SK-N-SH treated with all-trans-retinoic acid at 6 μM for 48 hours (cell line): ENCODE data around the gene RPL12.

Source experiments
- ATAC-seq: fragments of 200-7000 bp; cut with Tn5 transposase; 3 replicates; pipeline ENCODE4 v1.9.1; 2020; ENCODE audit warnings: mild to moderate bottlenecking, moderate library complexity
- ARNTL ChIP-seq: fragments of 450-650 bp; formaldehyde crosslinking; IDR thresholded peaks from 2 replicates; pipeline ENCODE4 v1.5.0; 2020; ENCODE audit warnings: low read depth, mild to moderate bottlenecking, moderate library complexity, borderline replicate concordance
- BACH2 ChIP-seq: fragments of 250-450 bp; sonication (Bioruptor Pico); IDR thresholded peaks from 2 replicates; pipeline ENCODE4 v1.9.0; 2021; ENCODE audit warnings: mild to moderate bottlenecking, borderline replicate concordance
- CREB5 ChIP-seq: fragments of 250-450 bp; sonication (Bioruptor Pico); IDR thresholded peaks from 2 replicates; pipeline ENCODE4 v1.5.1; 2020; ENCODE audit warnings: low read depth, mild to moderate bottlenecking, moderate library complexity
- CSDC2 ChIP-seq: fragments of 250-450 bp; sonication (Bioruptor Pico); IDR thresholded peaks from 2 replicates; pipeline ENCODE4 v1.5.0; 2020; ENCODE audit warnings: mild to moderate bottlenecking, moderate library complexity
- CSRNP3 ChIP-seq: fragments of 250-450 bp; sonication (Bioruptor Pico); IDR thresholded peaks from 2 replicates; pipeline ENCODE4 v1.5.1; 2021; ENCODE audit warnings: mild to moderate bottlenecking, moderate library complexity
- GLIS3 ChIP-seq: fragments of 250-450 bp; sonication (Bioruptor Pico); IDR thresholded peaks from 2 replicates; pipeline ENCODE4 v1.5.0; 2020; ENCODE audit warnings: mild to moderate bottlenecking, moderate library complexity
- ISL1 ChIP-seq: fragments of 250-450 bp; sonication (Bioruptor Pico); IDR thresholded peaks from 2 replicates; pipeline ENCODE4 v2.1.2; 2022; ENCODE audit warnings: mild to moderate bottlenecking, moderate library complexity
- PATZ1 ChIP-seq: fragments of 250-450 bp; sonication (Bioruptor Pico); IDR thresholded peaks from 2 replicates; pipeline ENCODE4 v1.8.0; 2020; ENCODE audit warnings: mild to moderate bottlenecking, moderate library complexity, borderline replicate concordance
- POU6F1 ChIP-seq: fragments of 250-450 bp; sonication (Bioruptor Pico); IDR thresholded peaks from 2 replicates; pipeline ENCODE4 v1.8.0; 2021; ENCODE audit warnings: low read depth, mild to moderate bottlenecking, moderate library complexity, borderline replicate concordance
- PPARA ChIP-seq: fragments of 250-450 bp; sonication (Bioruptor Pico); IDR thresholded peaks from 2 replicates; pipeline ENCODE4 v1.5.0; 2020; ENCODE audit warnings: mild to moderate bottlenecking, borderline replicate concordance
- RARB ChIP-seq: fragments of 250-450 bp; sonication (Bioruptor Pico); IDR thresholded peaks from 2 replicates; pipeline ENCODE4 v1.8.0; 2021; ENCODE audit warnings: mild to moderate bottlenecking, moderate library complexity
- SNAI2 ChIP-seq: fragments of 250-450 bp; sonication (Bioruptor Pico); IDR thresholded peaks from 2 replicates; pipeline ENCODE4 v1.5.0; 2020; ENCODE audit warnings: mild to moderate bottlenecking, moderate library complexity
- TCF4 ChIP-seq: fragments of 250-450 bp; sonication (Bioruptor Pico); IDR thresholded peaks from 2 replicates; pipeline ENCODE4 v1.8.0; 2021; ENCODE audit warnings: mild to moderate bottlenecking, moderate library complexity, borderline replicate concordance
- TOX ChIP-seq: fragments of 250-450 bp; sonication (Bioruptor Pico); IDR thresholded peaks from 2 replicates; pipeline ENCODE4 v1.8.0; 2021; ENCODE audit warnings: mild to moderate bottlenecking, moderate library complexity, borderline replicate concordance
- TSHZ2 ChIP-seq: fragments of 250-450 bp; sonication (Bioruptor Pico); IDR thresholded peaks from 2 replicates; pipeline ENCODE4 v1.5.0; 2020; ENCODE audit warnings: mild to moderate bottlenecking, moderate library complexity
- ZC3H10 ChIP-seq: fragments of 250-450 bp; sonication (Bioruptor Pico); IDR thresholded peaks from 2 replicates; pipeline ENCODE4 v1.5.1; 2021; ENCODE audit warnings: mild to moderate bottlenecking, moderate library complexity
- ZFP3 ChIP-seq: fragments of 250-450 bp; sonication (Bioruptor Pico); IDR thresholded peaks from 2 replicates; pipeline ENCODE4 v1.5.0; 2020; ENCODE audit warnings: mild to moderate bottlenecking, moderate library complexity
- ZFP30 ChIP-seq: fragments of 450-650 bp; formaldehyde crosslinking; IDR thresholded peaks from 2 replicates; pipeline ENCODE4 v1.5.0; 2022; ENCODE audit warnings: mild to moderate bottlenecking, moderate library complexity
- ZNF565 ChIP-seq: fragments of 450-650 bp; formaldehyde crosslinking; conservative IDR thresholded peaks from 2 replicates; pipeline ENCODE4 v1.5.0; 2020; ENCODE audit warnings: low read depth, mild to moderate bottlenecking, moderate library complexity
- ZNF70 ChIP-seq: fragments of 450-650 bp; formaldehyde crosslinking; IDR thresholded peaks from 2 replicates; pipeline ENCODE4 v1.5.0; 2020; ENCODE audit warnings: mild to moderate bottlenecking, moderate library complexity
- ZNF8 ChIP-seq: fragments of 450-650 bp; formaldehyde crosslinking; IDR thresholded peaks from 2 replicates; pipeline ENCODE4 v1.5.0; 2020; ENCODE audit warnings: mild to moderate bottlenecking, moderate library complexity

RPL12 gene

GRCh38 chr9:127423934-127424675, 27.1 kb downstream of the RPL12 start, which contains the start of gene ZNF79 (continued):
- TF ChIP-seq ZNF8 (CRISPR knock-in tag) (peak; percentile 64), POU6F1 (no peak), RARB (CRISPR knock-in tag) (no peak), CSRNP3 (CRISPR knock-in tag) (no peak), TOX (CRISPR knock-in tag) (no peak), GLIS3 (CRISPR knock-in tag) (no peak), ZFP30 (CRISPR knock-in tag) (no peak), ZNF565 (CRISPR knock-in tag) (no peak), CREB5 (no peak)

GRCh38 chr9:127423476-127423933, 27.7 kb downstream of the RPL12 start:
- ATAC-seq: peak; percentile 54
- no peak for TF ChIP-seq ZNF70 (CRISPR knock-in tag)
- TF ChIP-seq CSDC2 (CRISPR knock-in tag): no peak
- TF ChIP-seq ARNTL: no peak

GRCh38 chr9:127422787-127423186, 28.4 kb downstream of the RPL12 start:
- TF ChIP-seq ZFP30 (CRISPR knock-in tag) (no peak), ARNTL (no peak), POU6F1 (no peak), ZFP3 (CRISPR knock-in tag) (no peak), ZC3H10 (CRISPR knock-in tag) (no peak), TCF4 (CRISPR knock-in tag) (no peak), BACH2 (CRISPR knock-in tag) (no peak), CSDC2 (CRISPR knock-in tag) (no peak), TSHZ2 (CRISPR knock-in tag) (no peak), SNAI2 (CRISPR knock-in tag) (no peak), RARB (CRISPR knock-in tag) (no peak), PATZ1 (no peak), ZNF565 (CRISPR knock-in tag) (no peak), ISL1 (CRISPR knock-in tag) (no peak), CSRNP3 (CRISPR knock-in tag) (no peak), PPARA (CRISPR knock-in tag) (no peak), ZNF8 (CRISPR knock-in tag) (no peak)
- ATAC-seq: no peak
